DND-41 (cell line): ENCODE results near the gene NCAPH2.
A peak's percentile ranks its signal among the peaks of the same experiment; 100 is the strongest.

Source experiments
- ATAC-seq: fragments of 200-7000 bp; cut with Tn5 transposase; 3 replicates; pipeline ENCODE4 v1.9.1; 2021; ENCODE audit warnings: low read depth; ENCODE audit not compliant: insufficient read depth
- DNase-seq: peaks from one replicate; pipeline ENCODE4 v3.0.0-alpha.2; 2020
- H2AFZ ChIP-seq: 2 replicates; pipeline ENCODE4 v1.6.0; 2012; ENCODE audit warnings: low read depth, low read length
- H3K27ac ChIP-seq: 2 replicates; pipeline ENCODE4 v1.5.1; 2012; ENCODE audit warnings: low read length, inconsistent platforms
- H3K27me3 ChIP-seq: fragments of 200-600 bp; sonication (generic); 2 replicates; pipeline ENCODE4 v1.6.0; 2012; ENCODE audit warnings: low read length, mild to moderate bottlenecking, inconsistent platforms; ENCODE audit not compliant: insufficient read depth, poor library complexity
- H3K36me3 ChIP-seq: 2 replicates; pipeline ENCODE4 v1.5.1; 2012; ENCODE audit warnings: low read length, inconsistent platforms; ENCODE audit not compliant: insufficient read depth
- H3K4me1 ChIP-seq: 2 replicates; pipeline ENCODE4 v1.5.1; 2012; ENCODE audit warnings: mild to moderate bottlenecking, low read length; ENCODE audit not compliant: insufficient read depth
- H3K4me2 ChIP-seq: 2 replicates; pipeline ENCODE4 v1.6.0; 2012; ENCODE audit warnings: mild to moderate bottlenecking, moderate library complexity, low read length, inconsistent platforms; ENCODE audit not compliant: insufficient read depth
- H3K4me3 ChIP-seq, 2 experiments: fragments of 200-600 bp in 1 of 2; shearing (Covaris generic) in 1 of 2; 2 replicates each; pipeline ENCODE4 v1.5.1; 2012 to 2016; ENCODE audit warnings: inconsistent platforms in 2 of 2, low read length in 2 of 2, mild to moderate bottlenecking in 2 of 2, low read depth in 1 of 2, moderate library complexity in 1 of 2
- H3K79me2 ChIP-seq: 2 replicates; pipeline ENCODE4 v1.6.0; 2012; ENCODE audit warnings: low read length, inconsistent platforms; ENCODE audit not compliant: insufficient read depth
- H3K9ac ChIP-seq: 2 replicates; pipeline ENCODE4 v1.6.0; 2012; ENCODE audit warnings: low read depth, mild to moderate bottlenecking, inconsistent platforms, low read length, moderate library complexity
- H3K9me3 ChIP-seq: 2 replicates; pipeline ENCODE4 v1.5.1; 2012; ENCODE audit warnings: low read length, moderate library complexity, mild to moderate bottlenecking, inconsistent platforms; ENCODE audit not compliant: insufficient read depth, severe bottlenecking
- H4K20me1 ChIP-seq: 2 replicates; pipeline ENCODE4 v1.6.0; 2012; ENCODE audit warnings: low read length; ENCODE audit not compliant: insufficient read depth
- EZH2 ChIP-seq: IDR thresholded peaks from 3 replicates; pipeline ENCODE4 v1.6.1; 2012; ENCODE audit warnings: borderline replicate concordance, low read depth, mild to moderate bottlenecking, moderate library complexity, low read length, inconsistent platforms; ENCODE audit not compliant: severe bottlenecking
- TF ChIP-seq, protein P1 (sequence below): IDR thresholded peaks from 2 replicates; pipeline ENCODE4 v1.5.1; 2012; ENCODE audit warnings: borderline replicate concordance, low read length, moderate library complexity, mild to moderate bottlenecking; ENCODE audit not compliant: poor library complexity, severe bottlenecking; ENCODE audit errors: extremely low read depth

Gene NCAPH2

GRCh38 chr22:50523458-50523805 is 15.4 kb downstream of the NCAPH2 start:
- H3K4me3 ChIP-seq: peak overlapping the region in 1 of 2 experiments; percentile 80; a peak in 1 of 4 replicates
- ATAC-seq (no peak), DNase-seq (no peak)
- no peaks in the 10 kb centered on the region for H3K9me3 ChIP-seq
- H3K27ac ChIP-seq: no peak overlapping the region
- H3K4me1 ChIP-seq: peaks cover 40% of the 10 kb centered on the region
- TF ChIP-seq, protein P1, sequence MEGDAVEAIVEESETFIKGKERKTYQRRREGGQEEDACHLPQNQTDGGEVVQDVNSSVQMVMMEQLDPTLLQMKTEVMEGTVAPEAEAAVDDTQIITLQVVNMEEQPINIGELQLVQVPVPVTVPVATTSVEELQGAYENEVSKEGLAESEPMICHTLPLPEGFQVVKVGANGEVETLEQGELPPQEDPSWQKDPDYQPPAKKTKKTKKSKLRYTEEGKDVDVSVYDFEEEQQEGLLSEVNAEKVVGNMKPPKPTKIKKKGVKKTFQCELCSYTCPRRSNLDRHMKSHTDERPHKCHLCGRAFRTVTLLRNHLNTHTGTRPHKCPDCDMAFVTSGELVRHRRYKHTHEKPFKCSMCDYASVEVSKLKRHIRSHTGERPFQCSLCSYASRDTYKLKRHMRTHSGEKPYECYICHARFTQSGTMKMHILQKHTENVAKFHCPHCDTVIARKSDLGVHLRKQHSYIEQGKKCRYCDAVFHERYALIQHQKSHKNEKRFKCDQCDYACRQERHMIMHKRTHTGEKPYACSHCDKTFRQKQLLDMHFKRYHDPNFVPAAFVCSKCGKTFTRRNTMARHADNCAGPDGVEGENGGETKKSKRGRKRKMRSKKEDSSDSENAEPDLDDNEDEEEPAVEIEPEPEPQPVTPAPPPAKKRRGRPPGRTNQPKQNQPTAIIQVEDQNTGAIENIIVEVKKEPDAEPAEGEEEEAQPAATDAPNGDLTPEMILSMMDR: no peak
- no peak for TF ChIP-seq EZH2
- peak overlapping the region; percentile 98; the same call in 1 of the 2 replicates for H3K4me2 ChIP-seq
- peaks cover 42% of the 10 kb centered on the region for H4K20me1 ChIP-seq
- peaks cover 52% of the 10 kb centered on the region for H3K79me2 ChIP-seq
- H3K27me3 ChIP-seq: no peaks in the 10 kb centered on the region
- H2AFZ ChIP-seq: no peak overlapping the region
- H3K36me3 ChIP-seq: peaks cover 53% of the 10 kb centered on the region
- peak overlapping the region; percentile 74; the same call in 1 of the 2 replicates for H3K9ac ChIP-seq

DNA sequence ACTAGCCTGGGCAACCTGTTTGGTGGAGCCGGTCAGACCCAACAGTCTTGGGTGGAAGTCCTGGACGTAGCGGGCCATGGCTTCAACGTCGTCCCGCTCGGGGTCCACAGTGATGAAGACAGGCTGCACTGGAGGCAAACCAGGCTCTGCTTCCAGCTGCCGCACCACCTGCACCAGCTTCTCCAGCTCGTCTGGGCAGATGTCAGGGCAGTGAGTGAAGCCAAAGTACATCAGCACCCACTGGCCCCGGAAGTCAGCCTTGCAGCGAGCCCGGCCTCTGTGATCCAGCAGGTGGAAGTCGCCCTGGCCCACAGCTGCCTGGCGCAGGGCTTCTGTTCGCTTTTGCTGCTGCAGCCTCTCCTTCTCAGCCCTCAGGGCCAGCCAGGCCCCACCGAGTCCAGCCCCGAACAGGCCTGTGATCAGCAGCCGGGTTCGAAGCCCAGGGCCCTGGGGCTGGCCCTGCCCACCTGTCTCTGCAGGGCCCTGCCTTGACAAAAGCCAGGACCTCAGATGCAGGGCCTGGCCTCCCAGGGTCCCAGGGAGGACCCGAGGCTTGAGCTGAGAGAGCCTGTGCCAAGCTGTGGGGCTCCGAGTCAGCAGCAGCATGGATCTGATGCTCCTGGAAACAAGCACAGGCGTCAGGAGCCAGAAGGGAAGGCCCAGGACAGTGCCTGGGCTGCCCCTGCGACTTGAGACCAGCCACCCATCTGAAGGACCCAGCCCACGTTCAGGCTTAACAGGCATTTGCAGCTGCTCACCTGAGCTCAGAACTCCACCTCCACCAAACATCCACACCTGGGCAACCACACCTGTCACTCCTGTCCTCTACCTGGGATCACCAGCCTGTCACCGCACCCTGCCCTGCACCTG is 16.0 kb downstream of the NCAPH2 start:
- Histone ChIP-seq H3K4me3 (peak overlapping the region; percentile 80 to 89; a peak in 3 of 4 replicates), H3K4me2 (peak overlapping the region; percentile 98), H3K4me1 (peaks cover 40% of the 10 kb centered on the region), H3K27ac (peak overlapping the region; percentile 92), H3K36me3 (peaks cover 47% of the 10 kb centered on the region), H4K20me1 (peaks cover 36% of the 10 kb centered on the region), H3K79me2 (peaks cover 52% of the 10 kb centered on the region), H3K27me3 (no peaks in the 10 kb centered on the region), H3K9me3 (no peaks in the 10 kb centered on the region), H2AFZ (no peak overlapping the region), H3K9ac (peak overlapping the region; percentile 74)
- DNase-seq (no peak), ATAC-seq (no peak)
- no peak for TF ChIP-seq EZH2
- TF ChIP-seq, protein P1: no peak

DNA sequence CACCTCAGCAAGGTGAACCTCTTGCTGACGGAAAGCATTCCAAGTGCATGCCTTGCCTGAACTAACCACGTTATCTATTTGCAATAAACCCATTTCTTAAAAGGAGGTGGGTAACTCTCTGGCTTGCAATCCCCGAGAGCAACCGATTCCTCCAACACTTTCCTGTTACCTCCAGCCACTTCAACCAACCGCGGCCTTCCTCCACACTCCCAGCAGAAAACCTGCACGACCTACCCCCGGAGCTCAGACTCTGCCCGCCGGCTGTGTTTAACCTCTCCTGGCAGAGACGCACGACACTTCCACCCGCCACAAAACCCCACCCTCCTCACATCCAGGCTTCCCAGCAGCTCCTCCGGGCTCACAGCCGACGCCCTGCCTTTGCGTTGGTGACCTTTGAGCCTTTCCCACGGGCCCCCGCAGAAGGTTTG is 16.7 kb downstream of the NCAPH2 start:
- Histone ChIP-seq H3K9me3 (no peaks in the 10 kb centered on the region), H3K4me3 (peak overlapping the region; percentile 80 to 89), H3K36me3 (peaks cover 40% of the 10 kb centered on the region), H4K20me1 (peaks cover 33% of the 10 kb centered on the region), H3K9ac (peak overlapping the region; percentile 74), H3K4me1 (peaks cover 40% of the 10 kb centered on the region), H3K4me2 (peak overlapping the region; percentile 98), H3K27ac (peak overlapping the region; percentile 92), H3K79me2 (peaks cover 52% of the 10 kb centered on the region), H2AFZ (peak overlapping the region; percentile 88), H3K27me3 (no peaks in the 10 kb centered on the region)
- TF ChIP-seq, protein P1: no peak
- TF ChIP-seq EZH2: no peak
- ATAC-seq: peak; percentile 16
- peak; percentile 62 for DNase-seq
